Liver (tissue), 3 donors: ENCODE measurements around the gene DNAH6.

Experiments
- HNF4A ChIP-seq, 2 donors: conservative IDR thresholded peaks; 2 replicates each; pipeline ENCODE4 v1.6.1; 2016; ENCODE audit warnings: antibody characterized with exemption in 2 of 2, mild to moderate bottlenecking in 2 of 2
- RXRA ChIP-seq, 2 donors: IDR thresholded peaks; 2 replicates each; pipeline ENCODE4 v1.6.1; 2017 to 2018; ENCODE audit warnings: antibody characterized with exemption in 2 of 2, mild to moderate bottlenecking in 1 of 2
- TF ChIP-seq, protein P1 (sequence below): fragments of 150-350 bp; IDR thresholded peaks from 2 replicates; pipeline ENCODE4 v1.5.1; 2017; ENCODE audit warnings: improper control_type of control experiment, low read depth, low read length; ENCODE audit not compliant: missing input control
- donor health status: healthy.
- donor health status: healthy.

DNA sequence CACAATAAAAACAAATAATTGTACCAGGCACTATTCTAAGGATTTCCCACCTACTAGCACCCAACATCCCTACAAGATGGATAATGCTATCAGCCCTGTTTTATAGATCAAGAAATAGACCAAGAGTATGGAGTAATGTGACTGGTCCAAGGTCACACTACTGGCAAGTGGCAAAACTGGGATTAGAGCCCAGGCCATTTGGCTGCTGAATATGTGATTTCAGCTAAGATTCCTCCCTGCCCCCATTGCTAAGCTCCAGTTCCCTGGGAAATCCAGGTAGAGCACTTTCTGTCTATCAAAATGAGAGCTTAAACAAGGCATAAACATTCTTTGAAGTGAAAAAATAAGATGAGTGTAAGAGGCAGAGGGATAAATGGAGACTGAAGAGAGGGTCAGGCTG lies 157.8 kb downstream of the DNAH6 start:
- TF ChIP-seq HNF4A (conservative IDR thresholded peaks at IDR 0.05), result peak; percentile 17 to 30
- TF ChIP-seq, protein P1, sequence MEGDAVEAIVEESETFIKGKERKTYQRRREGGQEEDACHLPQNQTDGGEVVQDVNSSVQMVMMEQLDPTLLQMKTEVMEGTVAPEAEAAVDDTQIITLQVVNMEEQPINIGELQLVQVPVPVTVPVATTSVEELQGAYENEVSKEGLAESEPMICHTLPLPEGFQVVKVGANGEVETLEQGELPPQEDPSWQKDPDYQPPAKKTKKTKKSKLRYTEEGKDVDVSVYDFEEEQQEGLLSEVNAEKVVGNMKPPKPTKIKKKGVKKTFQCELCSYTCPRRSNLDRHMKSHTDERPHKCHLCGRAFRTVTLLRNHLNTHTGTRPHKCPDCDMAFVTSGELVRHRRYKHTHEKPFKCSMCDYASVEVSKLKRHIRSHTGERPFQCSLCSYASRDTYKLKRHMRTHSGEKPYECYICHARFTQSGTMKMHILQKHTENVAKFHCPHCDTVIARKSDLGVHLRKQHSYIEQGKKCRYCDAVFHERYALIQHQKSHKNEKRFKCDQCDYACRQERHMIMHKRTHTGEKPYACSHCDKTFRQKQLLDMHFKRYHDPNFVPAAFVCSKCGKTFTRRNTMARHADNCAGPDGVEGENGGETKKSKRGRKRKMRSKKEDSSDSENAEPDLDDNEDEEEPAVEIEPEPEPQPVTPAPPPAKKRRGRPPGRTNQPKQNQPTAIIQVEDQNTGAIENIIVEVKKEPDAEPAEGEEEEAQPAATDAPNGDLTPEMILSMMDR, result no peak
- TF ChIP-seq RXRA (IDR thresholded peaks at IDR 0.05), result peak in 1 of 2 donors; percentile 10
